H1 (cell line): ENCODE measurements around the gene SRSF9.

Experiments
- CREB1 ChIP-seq: IDR thresholded peaks from 2 replicates; pipeline ENCODE4 v1.6.1; 2012; ENCODE audit warnings: inconsistent platforms
- CTCF ChIP-seq, 3 experiments: IDR thresholded peaks; 1 replicate in 2 of 3; 2 replicates in 1 of 3; pipeline versions ENCODE4 v1.5.1 to v1.6.1; 2011; ENCODE audit warnings: low read length in 3 of 3, mild to moderate bottlenecking in 3 of 3, inconsistent platforms in 2 of 3, low read depth in 1 of 3, moderate library complexity in 1 of 3; ENCODE audit not compliant: insufficient read depth in 1 of 3; ENCODE audit errors: control extremely low read depth in 1 of 3
- POLR2A ChIP-seq, 2 experiments: IDR thresholded peaks; 1 replicate in 1 of 2; 2 replicates in 1 of 2; pipeline ENCODE4 v1.6.1; 2011; ENCODE audit warnings: low read depth in 2 of 2, low read length in 2 of 2, mild to moderate bottlenecking in 2 of 2; ENCODE audit errors: control extremely low read depth in 1 of 2
- YY1 ChIP-seq: IDR thresholded peaks from 2 replicates; pipeline ENCODE4 v1.6.1; 2011; ENCODE audit warnings: low read depth, mild to moderate bottlenecking, low read length

GRCh38 chr12:120428597-120429229, 40.8 kb downstream of the SRSF9 start:
- TF ChIP-seq POLR2A (IDR thresholded peaks at IDR 0.05; ENCODE audit: control extremely low read depth in 1 of 2, low read depth in 2 of 2, low read length in 2 of 2) (no peak), YY1 (no peak), CTCF (IDR thresholded peaks at IDR 0.05; ENCODE audit: control extremely low read depth in 1 of 3, insufficient read depth in 1 of 3, low read depth in 1 of 3, low read length in 3 of 3) (no peak), CREB1 (no peak)
